GM10266 (cell line): ENCODE results near the gene COL23A1.

Source experiments
- DNase-seq: peaks from one replicate; pipeline ENCODE4 v3.0.0; 2012; ENCODE audit errors: extremely low spot score
- CTCF ChIP-seq: IDR thresholded peaks from 2 replicates; pipeline ENCODE4 v1.5.1; 2012; ENCODE audit warnings: mild to moderate bottlenecking, low read depth; ENCODE audit not compliant: control insufficient read depth, insufficient read depth; ENCODE audit errors: missing control alignments

COL23A1 gene

GRCh38 chr5:178384816-178385495 is 205.2 kb downstream of the COL23A1 start:
- no peak for DNase-seq
- no peak for TF ChIP-seq CTCF

- TF ChIP-seq CTCF, result no peak
- no peak for DNase-seq
These were observed 206.0 kb downstream of the COL23A1 start for GRCh38 chr5:178383919-178384815.

- no peak for DNase-seq
- no peak for TF ChIP-seq CTCF
These were observed 206.8 kb downstream of the COL23A1 start for GRCh38 chr5:178383301-178383918.

- TF ChIP-seq CTCF, result no peak
- no peak for DNase-seq
These were observed 207.4 kb downstream of the COL23A1 start for GRCh38 chr5:178382754-178383164.

- DNase-seq, result no peak
- TF ChIP-seq CTCF, result no peak
These were observed 208.1 kb downstream of the COL23A1 start for GRCh38 chr5:178381921-178382695.

- no peak for TF ChIP-seq CTCF
- DNase-seq, result no peak
These were observed 209.0 kb downstream of the COL23A1 start for GRCh38 chr5:178381206-178381605.
